ENCODE measurements around the gene CATSPER3. TPM values are rescaled to one million over a fixed set of nuclear protein-coding genes. Genes with fewer than 3 reads are reported as not detected.

CATSPER3 gene
- total RNA-seq, 1 experiment from 2014 or later, result 1.7 TPM

DNA sequence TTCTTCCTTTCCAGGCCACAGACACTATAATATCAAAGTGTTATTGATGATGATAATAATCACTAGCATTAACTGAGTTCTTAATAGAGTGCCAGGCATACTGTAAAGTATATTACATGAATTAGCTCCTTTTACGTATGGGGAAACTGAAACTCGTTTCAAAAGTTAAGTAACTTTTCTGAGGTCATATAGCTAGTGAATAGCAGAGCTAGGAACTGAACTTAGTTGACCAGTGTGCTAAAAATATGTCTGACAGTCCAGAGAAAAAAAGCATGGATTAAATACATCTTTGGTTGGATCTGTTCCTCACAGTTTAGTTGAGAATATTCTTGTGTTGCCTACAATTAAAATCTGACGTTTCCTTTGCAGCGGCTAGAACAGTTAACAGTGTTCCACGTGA, 18.4 kb upstream of the CATSPER3 start:
- intact Hi-C loops (cut with micrococcal nuclease), result no loop called here
- CTCF ChIA-PET, result no interaction called here

More for the DNA sequence above, 18.4 kb upstream of the CATSPER3 start:
- ATAC-seq (no peak), DNase-seq (ENCODE audit: low read depth, low spot score) (no peak)
- Histone ChIP-seq H3K9me2 (ENCODE audit: insufficient read depth) (no peaks in the 10 kb centered on the region), H3K9me3 (ENCODE audit: control insufficient read depth in 1 of 2, insufficient read depth in 1 of 2, low read depth in 1 of 2, low read length in 2 of 2) (no peaks in the 10 kb centered on the region; a peak in 1 of 4 replicates), H3K27me3 (ENCODE audit: insufficient read depth, low read length) (no peaks in the 10 kb centered on the region), H3K4me2 (ENCODE audit: low read length) (no peak overlapping the region), H3K4me3 (replicated peaks in 1 of 2; ENCODE audit: low read depth in 1 of 2, low read length in 2 of 2) (no peak overlapping the region), H3K36me3 (ENCODE audit: control insufficient read depth in 1 of 2, insufficient read depth in 2 of 2, low read length in 2 of 2) (no peaks in the 10 kb centered on the region), H3K27ac (ENCODE audit: low read depth, low read length) (no peak overlapping the region), H3K9ac (ENCODE audit: low read length) (no peak overlapping the region), H2AFZ (ENCODE audit: low read depth, low read length, poor library complexity, severe bottlenecking) (no peak overlapping the region), H3K4me1 (ENCODE audit: control insufficient read depth in 1 of 2, insufficient read depth in 2 of 2, low read length in 2 of 2) (no peaks in the 10 kb centered on the region), H4K20me1 (ENCODE audit: insufficient read depth) (no peaks in the 10 kb centered on the region), H3K79me2 (ENCODE audit: insufficient read depth, low read length) (no peaks in the 10 kb centered on the region)
- ChIA-PET POLR2A (no interaction called here), RAD21 (ENCODE audit: low non-redundant PET in 1 of 2, low total read pairs in 2 of 2, uncharacterized antibody in 2 of 2, unreplicated experiment in 2 of 2) (no interaction called here)
- TF ChIP-seq CBX3 (IDR thresholded peaks at IDR 0.05; ENCODE audit: low read depth) (no peak), SRF (IDR thresholded peaks at IDR 0.05; ENCODE audit: low read depth) (no peak), CEBPB (IDR thresholded peaks at IDR 0.05; ENCODE audit: low read depth) (no peak), SIN3A (IDR thresholded peaks at IDR 0.05; ENCODE audit: low read depth) (no peak), POLR2AphosphoS5 (IDR thresholded peaks at IDR 0.05; ENCODE audit: low read depth, low read length) (no peak), EZH2phosphoT487 (IDR thresholded peaks at IDR 0.05; ENCODE audit: borderline replicate concordance) (no peak), RAD21 (IDR thresholded peaks at IDR 0.05; ENCODE audit: low read depth) (no peak), YY1 (IDR thresholded peaks at IDR 0.05; ENCODE audit: extremely low read depth, insufficient replicate concordance, low read depth, low read length) (no peak), SP1 (IDR thresholded peaks at IDR 0.05; ENCODE audit: low read depth) (no peak), JUND (IDR thresholded peaks at IDR 0.05) (no peak)
- TF ChIP-seq, protein P1, sequence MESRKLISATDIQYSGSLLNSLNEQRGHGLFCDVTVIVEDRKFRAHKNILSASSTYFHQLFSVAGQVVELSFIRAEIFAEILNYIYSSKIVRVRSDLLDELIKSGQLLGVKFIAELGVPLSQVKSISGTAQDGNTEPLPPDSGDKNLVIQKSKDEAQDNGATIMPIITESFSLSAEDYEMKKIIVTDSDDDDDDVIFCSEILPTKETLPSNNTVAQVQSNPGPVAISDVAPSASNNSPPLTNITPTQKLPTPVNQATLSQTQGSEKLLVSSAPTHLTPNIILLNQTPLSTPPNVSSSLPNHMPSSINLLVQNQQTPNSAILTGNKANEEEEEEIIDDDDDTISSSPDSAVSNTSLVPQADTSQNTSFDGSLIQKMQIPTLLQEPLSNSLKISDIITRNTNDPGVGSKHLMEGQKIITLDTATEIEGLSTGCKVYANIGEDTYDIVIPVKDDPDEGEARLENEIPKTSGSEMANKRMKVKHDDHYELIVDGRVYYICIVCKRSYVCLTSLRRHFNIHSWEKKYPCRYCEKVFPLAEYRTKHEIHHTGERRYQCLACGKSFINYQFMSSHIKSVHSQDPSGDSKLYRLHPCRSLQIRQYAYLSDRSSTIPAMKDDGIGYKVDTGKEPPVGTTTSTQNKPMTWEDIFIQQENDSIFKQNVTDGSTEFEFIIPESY (IDR thresholded peaks at IDR 0.05; ENCODE audit: extremely low read depth, insufficient replicate concordance, low read length), result no peak
- TF ChIP-seq, protein P2, sequence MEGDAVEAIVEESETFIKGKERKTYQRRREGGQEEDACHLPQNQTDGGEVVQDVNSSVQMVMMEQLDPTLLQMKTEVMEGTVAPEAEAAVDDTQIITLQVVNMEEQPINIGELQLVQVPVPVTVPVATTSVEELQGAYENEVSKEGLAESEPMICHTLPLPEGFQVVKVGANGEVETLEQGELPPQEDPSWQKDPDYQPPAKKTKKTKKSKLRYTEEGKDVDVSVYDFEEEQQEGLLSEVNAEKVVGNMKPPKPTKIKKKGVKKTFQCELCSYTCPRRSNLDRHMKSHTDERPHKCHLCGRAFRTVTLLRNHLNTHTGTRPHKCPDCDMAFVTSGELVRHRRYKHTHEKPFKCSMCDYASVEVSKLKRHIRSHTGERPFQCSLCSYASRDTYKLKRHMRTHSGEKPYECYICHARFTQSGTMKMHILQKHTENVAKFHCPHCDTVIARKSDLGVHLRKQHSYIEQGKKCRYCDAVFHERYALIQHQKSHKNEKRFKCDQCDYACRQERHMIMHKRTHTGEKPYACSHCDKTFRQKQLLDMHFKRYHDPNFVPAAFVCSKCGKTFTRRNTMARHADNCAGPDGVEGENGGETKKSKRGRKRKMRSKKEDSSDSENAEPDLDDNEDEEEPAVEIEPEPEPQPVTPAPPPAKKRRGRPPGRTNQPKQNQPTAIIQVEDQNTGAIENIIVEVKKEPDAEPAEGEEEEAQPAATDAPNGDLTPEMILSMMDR (IDR thresholded peaks at IDR 0.05 in 2 of 3, conservative IDR thresholded peaks at IDR 0.05 in 1 of 3; ENCODE audit: borderline replicate concordance in 1 of 3, insufficient read depth in 1 of 3, low read depth in 2 of 3, low read length in 2 of 3), result no peak
- TF ChIP-seq, protein P3, sequence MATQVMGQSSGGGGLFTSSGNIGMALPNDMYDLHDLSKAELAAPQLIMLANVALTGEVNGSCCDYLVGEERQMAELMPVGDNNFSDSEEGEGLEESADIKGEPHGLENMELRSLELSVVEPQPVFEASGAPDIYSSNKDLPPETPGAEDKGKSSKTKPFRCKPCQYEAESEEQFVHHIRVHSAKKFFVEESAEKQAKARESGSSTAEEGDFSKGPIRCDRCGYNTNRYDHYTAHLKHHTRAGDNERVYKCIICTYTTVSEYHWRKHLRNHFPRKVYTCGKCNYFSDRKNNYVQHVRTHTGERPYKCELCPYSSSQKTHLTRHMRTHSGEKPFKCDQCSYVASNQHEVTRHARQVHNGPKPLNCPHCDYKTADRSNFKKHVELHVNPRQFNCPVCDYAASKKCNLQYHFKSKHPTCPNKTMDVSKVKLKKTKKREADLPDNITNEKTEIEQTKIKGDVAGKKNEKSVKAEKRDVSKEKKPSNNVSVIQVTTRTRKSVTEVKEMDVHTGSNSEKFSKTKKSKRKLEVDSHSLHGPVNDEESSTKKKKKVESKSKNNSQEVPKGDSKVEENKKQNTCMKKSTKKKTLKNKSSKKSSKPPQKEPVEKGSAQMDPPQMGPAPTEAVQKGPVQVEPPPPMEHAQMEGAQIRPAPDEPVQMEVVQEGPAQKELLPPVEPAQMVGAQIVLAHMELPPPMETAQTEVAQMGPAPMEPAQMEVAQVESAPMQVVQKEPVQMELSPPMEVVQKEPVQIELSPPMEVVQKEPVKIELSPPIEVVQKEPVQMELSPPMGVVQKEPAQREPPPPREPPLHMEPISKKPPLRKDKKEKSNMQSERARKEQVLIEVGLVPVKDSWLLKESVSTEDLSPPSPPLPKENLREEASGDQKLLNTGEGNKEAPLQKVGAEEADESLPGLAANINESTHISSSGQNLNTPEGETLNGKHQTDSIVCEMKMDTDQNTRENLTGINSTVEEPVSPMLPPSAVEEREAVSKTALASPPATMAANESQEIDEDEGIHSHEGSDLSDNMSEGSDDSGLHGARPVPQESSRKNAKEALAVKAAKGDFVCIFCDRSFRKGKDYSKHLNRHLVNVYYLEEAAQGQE (IDR thresholded peaks at IDR 0.05; ENCODE audit: low read depth), result no peak
- BruUV-seq (replicated peaks), result no TSS peak

All from HCT116 (cell line).